GM04504 (cell line): ENCODE measurements around the gene MADD.
A peak's percentile ranks its signal among the peaks of the same experiment; 100 is the strongest.

ENCODE experiments used
- DNase-seq: peaks from one replicate; pipeline ENCODE4 v3.0.0-alpha.2; 2012; ENCODE audit warnings: low read depth

The MADD gene

GRCh38 chr11:47269829-47270305 lies at the start of gene MADD:
Gene MADD, plus strand, starts transcription at chr11:47270133.
- peak; percentile 51 for DNase-seq

GRCh38 chr11:47220401-47220821 lies 49.5 kb upstream of the MADD start:
- peak; percentile 24 for DNase-seq

- DNase-seq = no peak
Measured at GRCh38 chr11:47222696-47223095, 47.2 kb upstream of the MADD start.

GRCh38 chr11:47225552-47226400 lies 44.2 kb upstream of the MADD start:
- no peak for DNase-seq

- DNase-seq = no peak
Measured at GRCh38 chr11:47229161-47229560, 40.8 kb upstream of the MADD start.

- DNase-seq = no peak
Measured at GRCh38 chr11:47233051-47233450, 36.9 kb upstream of the MADD start.

GRCh38 chr11:47233989-47234668 lies 35.8 kb upstream of the MADD start:
- DNase-seq = peak; percentile 71

- DNase-seq = no peak
Measured at GRCh38 chr11:47234669-47235100, 35.2 kb upstream of the MADD start.

GRCh38 chr11:47235163-47235562 lies 34.8 kb upstream of the MADD start:
- DNase-seq = no peak

- DNase-seq = no peak
Measured at GRCh38 chr11:47236482-47236881, 33.5 kb upstream of the MADD start.

GRCh38 chr11:47239852-47240251 lies 30.1 kb upstream of the MADD start:
- no peak for DNase-seq

GRCh38 chr11:47241841-47242301 lies 28.1 kb upstream of the MADD start:
- no peak for DNase-seq

GRCh38 chr11:47242596-47243192 lies 27.2 kb upstream of the MADD start:
- no peak for DNase-seq

GRCh38 chr11:47243454-47243853 lies 26.5 kb upstream of the MADD start:
- no peak for DNase-seq

GRCh38 chr11:47244448-47245350 lies 25.2 kb upstream of the MADD start:
- DNase-seq = no peak

- no peak for DNase-seq
Measured at GRCh38 chr11:47245611-47246357, 24.1 kb upstream of the MADD start.

- no peak for DNase-seq
Measured at GRCh38 chr11:47247502-47247901, 22.4 kb upstream of the MADD start.

GRCh38 chr11:47248304-47248663 lies 21.6 kb upstream of the MADD start:
- DNase-seq = no peak

- DNase-seq = peak; percentile 71
Measured at GRCh38 chr11:47248664-47249377, 21.1 kb upstream of the MADD start, which contains the start of gene ACP2. Gene ACP2, minus strand, starts transcription at chr11:47248814. Its CDS starts 25 bp downstream, at chr11:47248789.

- DNase-seq = no peak
Measured at GRCh38 chr11:47249378-47249715, 20.6 kb upstream of the MADD start.
